ENCODE data around the gene HAPSTR1.

GRCh38 chr16:9114112-9114511 is 22.7 kb downstream of the HAPSTR1 start:
- TF ChIP-seq CTCF (IDR thresholded peaks at IDR 0.05; ENCODE audit: extremely low read depth in 1 of 2, insufficient read depth in 1 of 2, low read depth in 1 of 2, low read length in 2 of 2) (no peak), POLR2A (IDR thresholded peaks at IDR 0.05; ENCODE audit: low read depth, low read length) (peak; percentile 1)
